HG03196 (cell line): Measurements from ENCODE around the gene KSR1.
"Not testable (repeated sequence)": the region's sequence is repeated elsewhere in the genome, so short reads cannot be mapped to it uniquely, and the experiment has no call there.

Source experiments
- ATAC-seq: cut with Tn5 transposase; IDR thresholded peaks from one replicate; pipeline ENCODE4 v1.9.1; 2021; ENCODE audit not compliant: unreplicated experiment

Gene KSR1

GRCh38 chr17:27491713-27492190 is 35.5 kb downstream of the KSR1 start:
- no peak for ATAC-seq

- ATAC-seq = no peak
Observed at GRCh38 chr17:27492470-27492869, 36.2 kb downstream of the KSR1 start.

GRCh38 chr17:27493088-27493487 is 36.8 kb downstream of the KSR1 start:
- no peak for ATAC-seq

- ATAC-seq = no peak
Observed at GRCh38 chr17:27494192-27495091, 38.2 kb downstream of the KSR1 start.

DNA sequence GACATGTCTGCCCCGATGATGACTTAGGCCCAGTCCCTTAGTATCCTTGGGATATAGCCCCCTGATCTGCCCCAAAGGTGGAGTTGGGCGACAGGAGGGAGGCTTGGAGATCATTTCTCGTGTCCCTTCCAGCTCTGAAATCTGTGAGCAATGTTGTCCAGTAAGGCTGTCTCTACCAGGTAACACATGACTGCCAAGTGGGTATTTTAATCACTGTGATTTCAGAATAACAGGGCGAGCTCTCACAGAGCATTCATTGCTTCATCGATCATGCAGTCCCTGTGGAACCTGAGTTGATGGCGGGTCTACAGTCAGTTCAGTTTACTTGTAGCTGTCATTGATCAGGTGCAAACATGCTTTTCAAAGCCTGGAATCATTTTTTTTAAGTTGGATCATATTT is 39.2 kb downstream of the KSR1 start:
- peak; percentile 41 for ATAC-seq

DNA sequence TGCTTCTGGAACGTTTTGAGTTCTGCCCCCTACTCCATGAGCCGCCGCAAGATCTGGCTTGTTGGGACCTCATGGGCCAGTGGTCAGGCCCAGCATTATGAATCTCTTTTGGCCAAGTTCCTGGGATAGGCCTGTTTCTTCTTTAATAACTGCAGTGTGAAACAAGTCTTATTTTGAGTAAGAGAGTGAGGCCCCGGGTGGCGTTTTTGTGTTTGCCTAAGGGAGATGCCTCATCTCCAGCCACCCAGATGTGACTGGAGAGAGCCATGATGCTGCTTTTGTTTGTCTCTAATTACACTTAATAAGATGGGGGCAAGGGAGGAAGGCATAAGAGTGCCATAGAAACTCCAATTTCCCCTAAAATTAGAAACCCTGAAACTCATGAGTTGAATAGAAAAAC is 39.8 kb downstream of the KSR1 start:
- ATAC-seq = peak; percentile 22

GRCh38 chr17:27496437-27496943 is 40.2 kb downstream of the KSR1 start:
- ATAC-seq = peak; percentile 49

DNA sequence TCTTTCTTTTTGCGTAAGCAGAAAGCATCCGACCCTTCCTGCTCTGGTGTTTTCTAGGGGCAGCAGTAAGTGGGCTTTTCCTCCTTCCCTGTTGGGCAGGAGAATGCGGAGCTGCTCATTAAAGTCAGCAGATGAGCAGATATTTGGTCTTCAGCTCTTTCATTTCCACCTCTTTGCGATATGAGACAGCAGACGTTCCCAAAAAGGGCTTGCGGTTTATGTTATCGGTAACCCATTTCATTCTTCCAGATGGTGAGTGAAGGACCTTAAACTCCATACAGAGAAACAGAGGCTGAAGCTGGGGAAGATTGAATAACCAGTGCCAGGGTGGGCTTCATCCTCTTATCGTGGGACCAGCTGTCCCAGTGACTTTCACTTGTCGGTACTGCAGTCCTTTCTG is 40.7 kb downstream of the KSR1 start:
- no peak for ATAC-seq

DNA sequence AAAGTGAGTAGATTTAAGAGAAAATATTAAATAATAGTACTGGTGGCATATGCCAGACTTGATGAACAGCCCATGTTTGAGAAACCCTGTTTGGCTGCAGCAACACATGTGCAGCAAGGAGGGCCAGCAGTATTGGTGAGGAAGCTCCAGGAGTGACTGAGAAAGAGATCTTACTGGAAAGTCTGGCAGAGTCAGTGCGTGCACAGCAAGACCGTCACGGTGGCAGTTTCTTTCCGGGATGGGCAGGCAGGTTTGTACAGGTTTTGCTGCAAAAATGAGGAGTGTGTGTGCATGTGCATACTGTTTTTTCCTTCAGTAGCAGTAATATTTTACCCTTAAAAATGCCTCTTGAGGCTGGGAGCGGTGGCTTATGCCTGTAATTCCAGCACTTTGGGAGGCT is 41.4 kb downstream of the KSR1 start:
- no peak for ATAC-seq

DNA sequence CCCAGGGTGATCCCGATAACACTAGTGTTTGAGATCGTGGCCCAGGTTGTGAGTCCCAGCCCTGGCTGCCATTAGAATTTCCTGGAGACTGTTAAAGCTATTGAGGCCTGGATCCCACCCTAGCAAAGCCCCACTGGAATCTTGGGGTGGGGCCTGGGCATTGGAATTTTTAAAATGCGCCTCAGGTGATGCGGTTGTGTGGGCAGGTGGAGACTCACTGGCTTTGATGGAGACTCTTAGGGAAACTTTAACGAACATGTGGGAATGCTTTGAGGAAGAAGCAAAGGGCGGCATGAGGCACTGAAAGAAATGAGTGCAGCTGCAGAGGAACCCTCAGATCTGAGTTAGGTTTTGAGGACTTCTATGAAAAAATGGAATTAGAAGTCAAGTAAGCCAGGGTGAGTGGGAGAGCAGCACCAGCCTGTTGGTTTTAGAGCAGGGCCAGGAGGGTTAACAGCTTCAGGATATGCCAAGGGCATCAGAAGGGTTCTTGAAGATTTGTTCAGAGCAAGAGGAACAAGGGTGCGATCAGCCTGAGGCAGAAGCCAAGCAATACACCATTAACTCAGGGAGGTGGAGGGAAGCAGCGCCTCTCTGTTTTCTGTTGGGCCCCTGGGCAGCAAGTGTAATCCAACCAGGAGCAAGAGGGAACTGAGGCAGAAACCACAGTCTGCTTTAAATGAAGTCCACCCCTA is 42.5 kb downstream of the KSR1 start:
- ATAC-seq = no peak

DNA sequence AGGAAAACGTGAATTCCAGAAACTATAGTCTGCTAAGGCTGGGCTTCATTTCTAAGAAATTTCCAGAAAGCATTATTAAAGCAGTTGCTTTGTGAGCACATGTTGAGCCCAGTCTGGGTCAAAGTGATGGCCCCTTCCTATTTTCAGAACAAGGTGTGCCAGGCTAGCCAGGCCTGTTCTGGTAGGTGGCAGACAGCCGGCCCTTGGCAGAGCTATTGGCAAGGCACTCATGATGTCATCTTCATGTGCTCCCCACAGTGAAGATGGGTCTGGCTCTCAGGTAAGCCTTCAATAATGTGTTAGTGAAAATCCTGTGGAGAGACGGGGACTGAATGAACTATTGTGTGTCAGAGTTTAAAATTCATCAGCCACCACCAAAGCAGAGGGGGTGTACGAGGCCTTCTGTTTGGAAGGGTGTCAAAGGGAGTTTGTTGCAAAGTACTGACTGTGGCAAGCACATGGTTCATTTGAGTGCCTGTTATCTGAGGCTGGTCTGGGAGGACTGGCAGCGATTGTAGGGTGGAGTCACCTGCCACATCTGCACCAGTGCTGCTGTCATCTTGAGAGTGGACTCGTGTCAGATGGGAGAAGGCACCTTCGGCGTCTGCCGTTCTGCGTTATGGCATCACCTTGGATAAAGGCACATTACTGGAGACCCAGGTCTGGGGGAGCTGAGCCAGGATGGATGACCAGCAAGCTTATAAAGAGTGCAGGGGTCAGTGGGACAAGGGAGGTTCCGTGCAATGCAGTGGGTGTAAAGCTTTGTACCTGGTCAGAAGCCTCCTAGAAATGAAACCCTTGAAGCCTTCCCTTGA is 43.4 kb downstream of the KSR1 start:
- ATAC-seq = no peak

DNA sequence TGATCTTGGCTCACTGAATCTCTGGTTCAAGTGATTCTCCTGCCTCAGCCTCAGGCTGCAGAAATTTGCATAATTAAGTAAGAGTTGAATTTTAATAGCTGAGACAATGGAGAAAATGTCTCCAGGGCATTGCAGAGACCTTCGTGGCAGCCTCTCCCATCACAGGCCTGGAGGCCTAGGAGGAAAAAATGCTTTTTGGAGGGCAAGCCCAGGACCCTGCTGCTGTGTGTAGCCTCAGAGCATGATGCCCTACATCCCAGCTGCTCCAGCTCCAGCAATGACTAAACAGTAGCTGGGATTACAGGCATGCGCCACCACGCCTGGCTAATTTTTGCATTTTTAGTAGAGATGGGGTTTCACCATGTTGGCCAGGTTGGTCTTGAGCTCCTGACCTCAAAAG is 45.1 kb downstream of the KSR1 start:
- not testable (repeated sequence) for ATAC-seq

DNA sequence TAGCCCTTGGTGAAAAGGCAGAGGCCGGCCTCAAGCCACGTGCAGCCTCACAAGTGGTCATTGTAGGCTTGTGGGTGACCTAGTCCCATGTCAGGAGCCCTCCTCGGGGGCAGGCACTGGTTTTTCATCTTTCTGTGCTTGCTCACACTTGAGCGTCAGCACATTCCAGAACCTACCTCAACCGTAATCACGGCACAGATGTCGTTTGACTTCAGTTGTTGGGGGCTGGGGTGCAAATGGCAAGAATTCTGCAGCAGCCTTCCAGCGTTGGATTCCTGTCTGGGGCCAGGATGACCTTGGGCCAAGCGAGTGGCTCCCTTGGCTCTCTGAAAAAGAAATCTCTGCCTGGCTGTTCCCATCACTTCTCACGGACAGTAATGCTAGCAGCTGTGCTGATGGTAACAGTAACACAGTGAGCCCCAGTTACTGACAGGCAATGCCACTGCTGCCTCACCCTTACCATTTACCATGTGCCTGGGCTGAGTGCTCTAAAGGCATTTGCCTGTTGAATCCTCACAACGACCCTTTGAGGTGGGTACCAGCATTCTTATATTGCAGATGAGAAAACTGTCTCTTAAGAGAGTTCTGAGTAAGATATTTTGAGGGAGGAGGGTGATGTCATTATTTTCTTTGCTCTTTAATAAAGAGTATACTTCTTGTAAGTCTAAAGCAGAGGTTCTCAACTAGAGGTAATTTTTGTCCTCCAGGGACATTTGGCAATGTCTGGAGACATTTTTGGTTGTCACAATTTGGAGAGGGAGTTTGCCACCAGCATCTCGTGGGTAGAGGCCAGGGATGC is 46.5 kb downstream of the KSR1 start:
- no peak for ATAC-seq

GRCh38 chr17:27503611-27504010 is 47.4 kb downstream of the KSR1 start:
- no peak for ATAC-seq

DNA sequence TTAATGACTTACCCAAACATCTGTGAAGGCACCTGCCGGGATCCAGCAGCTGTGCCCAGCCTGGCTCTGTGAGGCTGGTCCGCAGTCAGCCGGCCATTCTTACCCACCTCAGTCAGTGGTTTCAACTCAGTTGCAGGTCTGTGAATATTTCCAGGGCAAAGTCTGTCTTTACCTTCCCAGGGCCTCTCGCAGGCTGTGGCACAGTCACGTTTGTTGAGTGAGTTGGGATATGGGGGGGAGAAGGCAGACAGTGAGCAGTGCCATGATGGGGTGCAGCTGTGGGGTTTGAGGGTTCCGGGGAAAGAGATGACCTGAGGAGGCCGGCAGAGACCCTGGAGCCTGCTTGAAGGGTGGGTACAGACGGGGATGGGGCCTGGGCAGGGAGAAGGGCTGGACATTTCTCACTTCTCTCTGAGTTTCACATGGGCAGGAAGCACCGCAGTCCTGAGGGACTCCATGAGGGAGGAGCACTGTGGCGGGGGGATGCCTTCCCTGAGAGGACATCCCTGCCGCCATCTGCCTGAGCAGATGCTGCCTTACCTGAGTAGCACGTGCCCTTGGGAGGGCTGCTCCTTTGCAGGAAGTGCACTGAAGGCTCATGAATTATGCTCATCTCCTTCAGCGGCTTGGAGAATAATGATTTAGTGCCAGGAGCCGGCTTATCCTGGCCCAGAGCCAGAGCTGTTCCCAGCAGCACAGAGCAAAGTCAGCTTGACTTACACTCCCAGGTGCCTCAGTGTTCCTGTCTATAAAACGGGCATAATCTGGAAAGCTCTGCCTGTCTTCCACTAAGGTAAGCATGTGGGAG is 48.1 kb downstream of the KSR1 start:
- ATAC-seq = no peak

- ATAC-seq = peak; percentile 49
Observed at GRCh38 chr17:27506348-27507218, 50.3 kb downstream of the KSR1 start.

DNA sequence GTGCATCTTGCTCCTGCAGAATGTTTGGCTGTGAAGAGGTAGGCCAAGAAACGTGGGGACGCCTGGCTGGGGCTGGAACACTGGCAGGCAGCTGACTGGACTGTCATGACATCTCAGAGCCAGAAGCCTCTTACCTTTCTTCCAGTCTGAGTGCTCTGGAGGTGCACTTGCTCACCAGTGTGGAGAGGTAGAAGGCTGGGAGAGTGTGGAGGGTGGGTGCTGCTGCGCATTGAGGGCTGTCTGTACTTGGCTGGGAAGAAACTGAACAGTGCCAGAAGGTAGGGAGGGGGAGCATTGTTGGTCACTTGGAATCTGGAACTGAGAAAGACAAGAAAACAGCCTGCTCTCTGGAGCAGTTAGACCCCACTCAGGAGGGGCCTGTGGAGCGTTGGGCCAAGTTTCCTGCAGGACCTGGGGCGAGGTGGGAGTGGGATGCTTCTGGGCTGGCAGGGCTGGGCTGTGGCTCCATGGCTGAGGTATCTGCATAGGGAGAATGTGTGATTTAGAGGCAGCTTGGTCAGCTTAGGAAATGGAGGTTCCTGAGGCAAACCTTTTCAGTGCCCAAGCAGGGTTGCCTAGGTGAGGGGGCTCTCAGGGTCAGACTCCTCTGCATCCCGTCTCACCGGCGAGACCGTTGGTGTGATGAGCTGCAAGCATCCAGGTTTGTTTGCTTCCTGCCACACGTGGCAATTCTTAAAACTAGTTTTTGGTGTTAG is 55.1 kb downstream of the KSR1 start:
- ATAC-seq = no peak

DNA sequence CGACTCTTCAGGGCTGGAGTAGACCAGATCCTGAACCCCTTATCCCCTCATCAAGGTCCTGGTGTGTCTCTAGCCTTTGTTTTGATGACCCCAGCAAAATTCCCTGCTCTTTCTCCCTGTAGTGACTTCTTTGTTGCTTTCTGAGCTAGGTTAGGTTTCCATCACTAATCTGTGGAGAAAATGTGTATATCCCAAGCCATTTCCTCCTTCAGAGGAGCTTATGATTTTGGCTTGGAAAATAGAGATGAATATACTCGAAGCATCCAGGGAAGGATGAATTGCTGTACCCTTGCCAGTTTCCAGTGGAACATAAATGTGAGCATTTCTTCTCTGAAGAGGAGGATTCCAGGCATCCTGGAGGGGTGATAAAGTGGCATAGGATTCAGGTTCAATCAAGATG is 55.8 kb downstream of the KSR1 start:
- no peak for ATAC-seq
